Measurements from ENCODE around the gene MCTP1.
"Not testable (repeated sequence)": the region's sequence is repeated elsewhere in the genome, so short reads cannot be mapped to it uniquely, and the experiment has no call there.

Gene MCTP1

DNA sequence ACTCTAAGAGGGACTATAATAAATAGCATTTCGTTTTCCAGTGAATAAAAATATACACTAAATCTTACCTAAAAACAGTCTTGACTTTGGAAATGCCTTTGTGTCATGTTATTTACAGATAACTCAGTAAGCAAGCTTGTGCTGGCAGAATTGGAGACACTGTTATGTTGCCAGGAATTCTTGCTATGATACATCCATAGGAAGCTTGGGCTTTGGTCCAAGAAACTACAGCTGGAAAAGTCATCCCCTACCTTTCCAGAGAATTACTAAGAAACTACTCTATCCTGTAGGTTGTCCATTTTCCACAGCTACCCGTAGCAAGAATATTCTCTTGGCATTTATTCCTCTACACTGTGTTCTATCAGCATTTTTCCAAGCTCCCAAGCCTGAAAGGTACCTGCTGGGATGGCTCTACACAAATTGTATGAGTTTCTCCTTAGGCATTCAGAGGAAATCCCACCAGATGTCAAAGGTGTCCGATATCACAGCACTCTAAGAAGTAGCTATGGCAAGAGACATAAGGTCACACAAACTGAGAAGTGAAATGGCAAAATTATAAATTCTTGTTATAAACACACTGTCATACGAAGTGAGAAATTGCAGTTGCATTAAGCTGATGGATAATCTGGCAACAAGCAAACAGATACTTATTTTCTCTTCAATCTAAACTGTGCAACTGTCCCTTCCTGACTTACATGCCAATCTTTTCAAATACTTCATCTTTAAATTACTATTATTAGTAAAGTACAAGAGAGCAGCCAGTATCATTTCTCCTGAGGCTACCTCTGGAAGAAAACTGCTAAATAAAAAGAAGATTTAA, 68.5 kb downstream of the MCTP1 start:
- Mint-ChIP-seq H3K27ac (peak overlapping the region in 2 of 3 experiments; percentile 41 to 50), H3K27me3 (ENCODE audit: low read depth) (no peaks in the 10 kb centered on the region), H3K4me1 (peaks cover 25% of the 10 kb centered on the region), H3K4me3 (no peak overlapping the region), H3K36me3 (ENCODE audit: low read depth) (no peaks in the 10 kb centered on the region), H3K9me3 (peaks cover 13% of the 10 kb centered on the region)
- TF ChIP-seq, protein P1, sequence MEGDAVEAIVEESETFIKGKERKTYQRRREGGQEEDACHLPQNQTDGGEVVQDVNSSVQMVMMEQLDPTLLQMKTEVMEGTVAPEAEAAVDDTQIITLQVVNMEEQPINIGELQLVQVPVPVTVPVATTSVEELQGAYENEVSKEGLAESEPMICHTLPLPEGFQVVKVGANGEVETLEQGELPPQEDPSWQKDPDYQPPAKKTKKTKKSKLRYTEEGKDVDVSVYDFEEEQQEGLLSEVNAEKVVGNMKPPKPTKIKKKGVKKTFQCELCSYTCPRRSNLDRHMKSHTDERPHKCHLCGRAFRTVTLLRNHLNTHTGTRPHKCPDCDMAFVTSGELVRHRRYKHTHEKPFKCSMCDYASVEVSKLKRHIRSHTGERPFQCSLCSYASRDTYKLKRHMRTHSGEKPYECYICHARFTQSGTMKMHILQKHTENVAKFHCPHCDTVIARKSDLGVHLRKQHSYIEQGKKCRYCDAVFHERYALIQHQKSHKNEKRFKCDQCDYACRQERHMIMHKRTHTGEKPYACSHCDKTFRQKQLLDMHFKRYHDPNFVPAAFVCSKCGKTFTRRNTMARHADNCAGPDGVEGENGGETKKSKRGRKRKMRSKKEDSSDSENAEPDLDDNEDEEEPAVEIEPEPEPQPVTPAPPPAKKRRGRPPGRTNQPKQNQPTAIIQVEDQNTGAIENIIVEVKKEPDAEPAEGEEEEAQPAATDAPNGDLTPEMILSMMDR (IDR thresholded peaks at IDR 0.05; ENCODE audit: unreplicated experiment in 3 of 3): no peak

DNA sequence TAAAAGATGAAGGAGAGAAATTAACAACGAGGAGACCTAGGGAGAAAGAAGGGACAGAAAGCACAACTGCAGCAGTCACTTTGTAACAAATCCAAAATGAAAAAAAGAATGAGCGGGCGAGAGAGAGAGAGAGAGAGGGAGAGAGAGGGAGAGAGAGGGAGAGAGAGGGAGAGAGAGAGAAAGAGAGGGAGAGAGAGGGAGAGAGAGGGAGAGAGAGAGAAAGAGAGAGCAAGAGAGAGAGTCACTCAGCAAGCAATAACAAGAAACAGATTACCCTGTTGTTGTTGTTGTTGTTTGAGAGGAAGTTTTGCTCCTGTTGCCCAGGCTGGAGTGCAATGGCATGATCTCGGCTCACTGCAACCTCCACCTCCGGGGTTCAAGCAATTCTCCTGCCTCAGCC, 77.1 kb downstream of the MCTP1 start:
- not testable (repeated sequence) for H3K4me1 Mint-ChIP-seq; H3K36me3 Mint-ChIP-seq (ENCODE audit: low read depth); H3K4me3 Mint-ChIP-seq; H3K27ac Mint-ChIP-seq; H3K27me3 Mint-ChIP-seq (ENCODE audit: low read depth)
- peaks cover 16% of the 10 kb centered on the region for H3K9me3 Mint-ChIP-seq

DNA sequence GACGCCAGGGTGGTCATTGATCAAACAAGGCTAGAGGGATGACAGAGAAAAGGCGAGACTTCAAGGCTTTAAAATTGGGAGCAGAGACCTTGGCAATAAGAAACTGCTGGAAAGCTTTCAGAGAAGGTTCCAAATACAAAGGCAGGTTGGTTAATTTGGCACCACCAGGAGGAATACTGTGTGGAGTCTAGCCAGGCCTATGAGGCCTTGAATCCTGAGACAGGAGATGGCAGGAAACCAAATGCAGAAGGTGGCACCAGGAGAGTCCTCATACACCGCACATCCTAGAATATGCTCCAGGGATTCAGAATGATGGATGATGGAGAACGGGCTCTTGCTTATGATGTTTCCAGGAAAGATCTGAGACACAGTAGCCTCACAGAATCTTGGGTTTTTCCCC, 90.0 kb downstream of the MCTP1 start:
- TF ChIP-seq, protein P1 (IDR thresholded peaks at IDR 0.05; ENCODE audit: unreplicated experiment in 3 of 3): no peak
- Mint-ChIP-seq H3K9me3 (no peaks in the 10 kb centered on the region), H3K36me3 (ENCODE audit: low read depth) (no peaks in the 10 kb centered on the region), H3K4me1 (no peaks in the 10 kb centered on the region), H3K27me3 (ENCODE audit: low read depth) (peaks cover 3% of the 10 kb centered on the region), H3K4me3 (no peak overlapping the region), H3K27ac (no peak overlapping the region)

DNA sequence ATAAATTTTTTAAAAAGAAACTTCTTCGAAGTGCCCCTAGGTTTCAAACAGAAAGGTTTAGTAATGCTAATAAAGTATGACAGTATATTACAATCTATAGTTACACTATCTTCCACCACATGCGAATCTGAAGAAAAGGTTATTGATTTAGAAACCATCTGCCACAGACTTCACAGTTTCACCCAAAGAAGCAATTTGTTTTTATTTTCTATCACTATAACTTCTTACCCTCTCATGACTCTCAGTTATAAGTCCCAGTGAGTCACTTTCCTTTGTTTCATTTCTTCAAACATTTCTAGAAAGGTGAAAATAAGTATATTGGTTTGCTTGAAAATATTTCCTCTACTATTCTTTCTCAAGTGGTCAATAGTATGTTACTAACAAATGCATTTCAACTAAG, 93.6 kb downstream of the MCTP1 start:
- H3K9me3 Mint-ChIP-seq: no peaks in the 10 kb centered on the region
- H3K27me3 Mint-ChIP-seq (ENCODE audit: low read depth): peaks cover 3% of the 10 kb centered on the region
- no peak overlapping the region for H3K27ac Mint-ChIP-seq
- no peak overlapping the region for H3K4me3 Mint-ChIP-seq
- TF ChIP-seq, protein P1 (IDR thresholded peaks at IDR 0.05; ENCODE audit: unreplicated experiment in 3 of 3): no peak
- H3K4me1 Mint-ChIP-seq: no peaks in the 10 kb centered on the region
- no peaks in the 10 kb centered on the region for H3K36me3 Mint-ChIP-seq (ENCODE audit: low read depth)

DNA sequence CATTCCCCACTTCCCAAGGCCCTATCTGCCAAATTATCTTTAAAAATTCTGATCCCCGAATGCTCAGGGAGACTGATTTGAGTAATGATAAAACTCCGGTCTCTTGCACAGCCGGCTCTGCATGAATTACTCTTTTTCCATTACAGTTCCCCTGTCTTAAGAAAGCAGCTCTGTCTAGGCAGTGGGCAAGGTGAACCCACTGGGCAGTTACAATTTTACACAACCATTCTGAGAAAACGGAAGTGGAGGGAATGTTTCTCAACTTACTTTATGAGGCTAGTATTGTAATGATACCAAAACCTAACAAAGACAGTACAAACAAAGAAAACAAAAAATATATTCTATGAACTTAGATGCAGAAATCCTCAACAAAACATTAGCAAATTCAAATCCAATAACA, 100.0 kb downstream of the MCTP1 start:
- Mint-ChIP-seq H3K27me3 (ENCODE audit: low read depth) (no peaks in the 10 kb centered on the region), H3K4me1 (no peaks in the 10 kb centered on the region), H3K27ac (no peak overlapping the region), H3K9me3 (peaks cover 4% of the 10 kb centered on the region), H3K36me3 (ENCODE audit: low read depth) (no peaks in the 10 kb centered on the region), H3K4me3 (no peak overlapping the region)
- TF ChIP-seq, protein P1 (IDR thresholded peaks at IDR 0.05; ENCODE audit: unreplicated experiment in 3 of 3): no peak

DNA sequence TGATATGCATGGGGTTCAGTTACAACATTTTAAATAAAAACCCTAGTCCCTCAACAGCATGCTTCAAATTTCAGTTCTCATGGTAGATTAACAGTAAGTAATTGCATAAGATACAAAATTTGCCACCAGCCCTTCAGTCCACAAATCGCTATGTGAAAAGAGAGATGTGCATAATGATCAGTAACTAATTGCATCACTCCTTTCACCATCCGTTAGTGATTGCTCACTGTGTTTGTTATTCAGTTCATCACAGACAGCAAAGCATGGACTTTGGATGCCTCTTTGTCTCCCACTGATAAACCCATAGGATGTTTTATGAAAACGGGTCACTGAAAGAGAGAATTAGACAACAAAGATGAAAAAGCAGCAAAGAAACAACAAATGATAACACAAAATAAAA, 103.2 kb downstream of the MCTP1 start:
- Mint-ChIP-seq H3K4me3 (no peak overlapping the region), H3K27me3 (ENCODE audit: low read depth) (no peaks in the 10 kb centered on the region), H3K36me3 (ENCODE audit: low read depth) (no peaks in the 10 kb centered on the region), H3K4me1 (no peaks in the 10 kb centered on the region), H3K9me3 (peaks cover 13% of the 10 kb centered on the region), H3K27ac (no peak overlapping the region)
- TF ChIP-seq, protein P1 (IDR thresholded peaks at IDR 0.05; ENCODE audit: unreplicated experiment in 3 of 3): no peak
